MCF 10A (cell line): ENCODE results near the gene P2RX3. TPM values are rescaled to one million over a fixed set of nuclear protein-coding genes. Genes with fewer than 3 reads are reported as not detected.

Experiments
- BruUV-seq: library from RNA; stranded (reverse); fragments of 400-500 nt; replicated peaks from 2 replicates; lab custom pipeline; 2021; lab: Mats Ljungman, UMichigan
- CTCF ChIA-PET: fragments of 300-600 bp; sonication (Branson Sonifier 250); formaldehyde crosslinking; extraction: SDS; loops from one replicate; lab custom pipeline; 2021; ENCODE audit warnings: antibody characterized with exemption, inconsistent platforms; lab: Yijun Ruan, JAX
- POLR2A ChIA-PET: fragments of 300-600, 350-650 bp; sonication (Branson Sonifier 250); formaldehyde crosslinking; extraction: SDS; loops from one replicate; lab custom pipeline; 2020; ENCODE audit warnings: antibody characterized with exemption, inconsistent platforms; lab: Yijun Ruan, JAX
- DNase-seq: peaks from one replicate; pipeline ENCODE4 v3.0.0-alpha.2; 2018; ENCODE audit not compliant: unreplicated experiment
- H3K27ac Mint-ChIP-seq: one replicate; pipeline ENCODE4 v1.8.0; 2022; ENCODE audit warnings: mild to moderate bottlenecking, low read depth, mixed read lengths; ENCODE audit not compliant: unreplicated experiment
- H3K27me3 Mint-ChIP-seq: one replicate; pipeline ENCODE4 v1.8.0; 2022; ENCODE audit warnings: mixed read lengths; ENCODE audit not compliant: insufficient read depth, unreplicated experiment
- H3K36me3 Mint-ChIP-seq: one replicate; pipeline ENCODE4 v1.8.0; 2022; ENCODE audit warnings: mild to moderate bottlenecking, moderate library complexity, mixed read lengths; ENCODE audit not compliant: insufficient read depth, unreplicated experiment
- H3K4me1 Mint-ChIP-seq: one replicate; pipeline ENCODE4 v1.8.0; 2022; ENCODE audit warnings: mixed read lengths; ENCODE audit not compliant: insufficient read depth, unreplicated experiment
- H3K4me3 Mint-ChIP-seq: one replicate; pipeline ENCODE4 v1.8.0; 2022; ENCODE audit warnings: mild to moderate bottlenecking, moderate library complexity, mixed read lengths; ENCODE audit not compliant: unreplicated experiment
- H3K9me3 Mint-ChIP-seq: one replicate; pipeline ENCODE4 v1.8.0; 2022; ENCODE audit warnings: mixed read lengths; ENCODE audit not compliant: unreplicated experiment
- CTCF ChIP-seq: fragments of 200-600 bp; IDR thresholded peaks from one replicate; pipeline ENCODE4 v1.8.0; 2022; ENCODE audit warnings: antibody characterized with exemption, mild to moderate bottlenecking; ENCODE audit not compliant: unreplicated experiment
- intact Hi-C: fragments of 100-400 bp; cut with micrococcal nuclease; formaldehyde crosslinking; loops from 2 replicates; pipeline ENCODE4 v1.14.1; 2022
- total RNA-seq: library from RNA; stranded (reverse); gene quantifications from 2 replicates; pipeline ENCODE4 v1.2.3, GENCODE V29; 2022

The P2RX3 gene
- total RNA-seq, 1 experiment from 2014 or later: not detected

DNA sequence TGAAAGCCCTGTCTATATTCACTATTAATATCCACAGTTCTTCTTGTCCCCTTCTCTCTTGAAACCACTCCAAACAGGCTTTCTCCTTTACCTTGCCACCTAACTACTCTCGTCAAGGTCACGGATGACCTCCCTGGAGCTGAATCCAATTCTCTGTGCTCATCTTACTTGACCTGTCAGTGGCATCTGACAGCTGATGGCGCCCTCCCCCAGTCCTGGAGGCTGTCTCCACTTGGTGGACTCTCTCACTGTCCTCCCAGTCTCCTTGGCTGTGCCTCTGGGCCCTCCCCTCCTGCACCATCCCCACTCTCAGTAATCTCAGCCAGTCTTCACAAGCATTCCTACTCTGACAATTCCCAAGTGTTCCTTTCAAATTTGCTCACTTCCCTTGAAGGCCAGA is 22.1 kb upstream of the P2RX3 start:
- BruUV-seq: no TSS peak
- H3K4me3 Mint-ChIP-seq: no peak overlapping the region
- ChIA-PET CTCF (interaction anchor here (0.7 kb wide), 1 partner anchor 9 kb away, joined by 3 read pairs; no protein-coding TSS in a partner anchor), POLR2A (interaction anchor here (0.5 to 2.8 kb wide), 2 partner anchors 11 to 12 kb away, joined by 3 to 9 read pairs; no protein-coding TSS in a partner anchor)
- intact Hi-C loops: no loop called here
- H3K9me3 Mint-ChIP-seq: no peaks in the 10 kb centered on the region
- peaks cover 21% of the 10 kb centered on the region for H3K36me3 Mint-ChIP-seq
- H3K27me3 Mint-ChIP-seq: no peaks in the 10 kb centered on the region
- no peak for TF ChIP-seq CTCF
- DNase-seq: no peak
- peaks cover 24% of the 10 kb centered on the region for H3K4me1 Mint-ChIP-seq
- no peak overlapping the region for H3K27ac Mint-ChIP-seq

GRCh38 chr11:57318178-57318577 is 20.0 kb upstream of the P2RX3 start:
- H3K4me3 Mint-ChIP-seq: peak overlapping the region; percentile 28
- POLR2A ChIA-PET: interaction anchor here (1.3 to 10.1 kb wide), 4 partner anchors 10 to 40 kb away, joined by 3 to 362 read pairs (median 5); no protein-coding TSS in a partner anchor
- H3K9me3 Mint-ChIP-seq: no peaks in the 10 kb centered on the region
- H3K27me3 Mint-ChIP-seq: no peaks in the 10 kb centered on the region
- DNase-seq: no peak
- BruUV-seq: no TSS peak
- intact Hi-C loops: no loop called here
- CTCF ChIA-PET: interaction anchor here (0.7 kb wide), 4 partner anchors 11 to 203 kb away, joined by 3 to 4 read pairs (median 4); no protein-coding TSS in a partner anchor
- peaks cover 31% of the 10 kb centered on the region for H3K4me1 Mint-ChIP-seq
- H3K36me3 Mint-ChIP-seq: no peaks in the 10 kb centered on the region
- no peak overlapping the region for H3K27ac Mint-ChIP-seq
- no peak for TF ChIP-seq CTCF

DNA sequence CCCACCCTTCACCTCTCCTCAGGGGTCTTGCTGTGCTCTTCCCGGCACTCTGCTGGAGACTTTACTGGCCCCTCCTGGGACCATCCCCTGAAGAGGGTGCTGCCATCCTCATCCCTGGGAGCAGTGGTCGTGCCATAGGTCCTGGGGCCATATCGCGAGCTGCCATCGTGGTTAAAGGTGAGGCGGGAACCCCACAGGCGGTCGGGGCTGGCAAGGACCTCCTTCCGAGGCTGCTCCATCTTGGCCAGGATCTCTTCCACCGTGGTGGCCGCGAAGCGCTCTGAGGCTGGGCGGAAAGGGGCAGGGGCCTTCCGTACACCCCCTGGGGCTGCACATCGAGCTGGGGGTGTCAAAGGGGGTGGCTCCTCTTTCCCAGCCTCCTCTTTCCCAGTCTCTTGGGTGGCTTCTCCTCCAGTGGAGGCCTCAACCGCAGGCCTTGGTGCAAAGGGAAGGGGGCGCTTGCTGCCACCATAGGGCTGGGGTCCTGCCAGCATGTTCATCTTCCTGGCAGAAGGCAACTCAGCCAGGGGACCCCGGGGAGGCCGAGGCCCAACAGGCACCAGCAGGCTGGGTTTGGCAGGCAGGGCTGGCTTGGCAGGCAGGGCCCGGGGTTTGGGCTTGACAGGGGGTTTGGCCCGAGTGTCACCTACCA is 18.0 kb upstream of the P2RX3 start:
- Mint-ChIP-seq H3K36me3 (peaks cover 2% of the 10 kb centered on the region), H3K4me1 (peaks cover 36% of the 10 kb centered on the region), H3K9me3 (no peaks in the 10 kb centered on the region), H3K27me3 (no peaks in the 10 kb centered on the region), H3K4me3 (peak overlapping the region; percentile 75), H3K27ac (peak overlapping the region; percentile 97)
- intact Hi-C loops: no loop called here
- BruUV-seq: no TSS peak
- CTCF ChIA-PET: interaction anchor here (1.1 to 4.1 kb wide), 4 partner anchors 9 to 25 kb away, joined by 4 to 27 read pairs (median 16); no protein-coding TSS in a partner anchor
- TF ChIP-seq CTCF: no peak
- no peak for DNase-seq
- POLR2A ChIA-PET: interaction anchor here (1.3 to 10.1 kb wide), 4 partner anchors 12 to 459 kb away, joined by 4 to 362 read pairs (median 132); no protein-coding TSS in a partner anchor

DNA sequence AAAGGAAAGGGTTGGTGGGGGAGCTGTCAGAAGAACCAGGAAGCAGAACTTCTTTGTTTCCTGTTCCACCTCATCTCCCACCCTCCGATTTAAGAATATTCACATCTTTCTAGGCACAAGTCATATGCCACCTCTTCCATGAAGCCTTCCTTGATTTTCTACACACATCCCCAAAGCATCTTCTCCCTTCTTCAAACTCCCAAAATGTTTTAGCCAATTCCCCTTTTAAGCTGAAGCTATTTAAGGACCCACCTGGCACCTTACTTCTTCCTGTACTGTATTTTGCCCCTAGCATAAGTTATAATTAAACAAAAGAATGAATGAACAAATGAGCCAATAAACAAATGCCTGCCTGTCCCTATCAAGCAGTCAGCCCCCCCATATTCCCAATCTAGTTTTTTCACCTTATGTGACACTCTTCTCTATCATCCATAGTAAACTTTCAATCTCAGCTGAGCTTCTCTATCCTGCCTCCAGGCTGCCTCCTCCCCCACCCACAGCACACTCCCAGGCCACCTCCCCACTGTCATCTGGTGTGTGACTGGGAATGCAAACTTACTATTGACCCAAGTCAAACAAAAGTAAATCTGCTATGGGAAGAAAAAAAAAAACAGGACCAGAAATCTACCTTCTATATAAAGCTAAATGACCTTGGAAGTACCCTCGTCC is 17.3 kb upstream of the P2RX3 start:
- Mint-ChIP-seq H3K27me3 (no peaks in the 10 kb centered on the region), H3K27ac (peak overlapping the region; percentile 97), H3K36me3 (peaks cover 9% of the 10 kb centered on the region), H3K4me1 (peaks cover 42% of the 10 kb centered on the region), H3K4me3 (peak overlapping the region; percentile 75), H3K9me3 (no peaks in the 10 kb centered on the region)
- ChIA-PET POLR2A (interaction anchor here (0.6 to 10.1 kb wide), 9 partner anchors 13 to 1823 kb away, joined by 3 to 362 read pairs (median 9); partner anchors contain the start of gene SSRP1), CTCF (interaction anchor here (0.5 to 4.1 kb wide), 9 partner anchors 10 to 319 kb away, joined by 3 to 27 read pairs (median 4); no protein-coding TSS in a partner anchor)
- intact Hi-C loops: no loop called here
- no peak for DNase-seq
- BruUV-seq: TSS peak; percentile 4
- no peak for TF ChIP-seq CTCF
